WTC11 (cell line): ENCODE measurements around the gene FBXW9. TPM values are rescaled to one million over a fixed set of nuclear protein-coding genes. Genes with fewer than 3 reads are reported as not detected.

Source experiments
- ATAC-seq: fragments of 200-7000 bp; cut with Tn5 transposase; 2 replicates; pipeline ENCODE4 v1.10.0; 2021; ENCODE audit warnings: mild to moderate bottlenecking, moderate library complexity
- CTCF ChIA-PET: fragments of 300-600 bp; sonication (Branson Sonifier 250); formaldehyde crosslinking; loops from one replicate; lab custom pipeline; 2021; ENCODE audit warnings: antibody characterized with exemption; lab: Charles Lee
- POLR2A ChIA-PET: fragments of 350-600 bp; sonication (Branson Sonifier 250); formaldehyde crosslinking; loops from one replicate; lab custom pipeline; 2021; ENCODE audit warnings: antibody characterized with exemption; lab: Charles Lee
- DNase-seq: peaks from one replicate; pipeline ENCODE4 v3.0.0; 2021; ENCODE audit warnings: low spot score
- H3K27ac Mint-ChIP-seq: 2 replicates; pipeline ENCODE4 v1.8.0; 2021; ENCODE audit warnings: mixed read lengths
- H3K27me3 Mint-ChIP-seq: 2 replicates; pipeline ENCODE4 v1.8.0; 2021; ENCODE audit warnings: low read depth, mild to moderate bottlenecking, moderate library complexity, mixed read lengths
- H3K36me3 Mint-ChIP-seq: 2 replicates; pipeline ENCODE4 v1.8.0; 2021; ENCODE audit warnings: mixed read lengths
- H3K4me1 Mint-ChIP-seq: 2 replicates; pipeline ENCODE4 v1.8.0; 2022; ENCODE audit warnings: mixed read lengths
- H3K4me3 Mint-ChIP-seq: 2 replicates; pipeline ENCODE4 v1.8.0; 2021; ENCODE audit warnings: mild to moderate bottlenecking, moderate library complexity, mixed read lengths
- H3K9me3 Mint-ChIP-seq: 2 replicates; pipeline ENCODE4 v1.8.0; 2021; ENCODE audit warnings: mixed read lengths
- ATF2 ChIP-seq: sonication (generic); formaldehyde crosslinking; IDR thresholded peaks from 2 replicates; pipeline ENCODE4 v1.8.1; 2022; ENCODE audit warnings: low read depth, missing genetic modification reagents, borderline replicate concordance
- ATF3 ChIP-seq: sonication (generic); formaldehyde crosslinking; conservative IDR thresholded peaks from 2 replicates; pipeline ENCODE4 v1.8.1; 2022; ENCODE audit warnings: mild to moderate bottlenecking, missing genetic modification reagents
- CBFB ChIP-seq: sonication (generic); formaldehyde crosslinking; IDR thresholded peaks from 2 replicates; pipeline ENCODE4 v1.8.1; 2022; ENCODE audit warnings: mild to moderate bottlenecking, low read depth, missing genetic modification reagents
- CDX4 ChIP-seq: fragments of 250-450 bp; sonication (Bioruptor Pico); IDR thresholded peaks from 2 replicates; pipeline ENCODE4 v1.9.0; 2021; ENCODE audit warnings: moderate library complexity, mild to moderate bottlenecking, inconsistent platforms, borderline replicate concordance
- CTCF ChIP-seq: fragments of 200-600 bp; IDR thresholded peaks from 2 replicates; pipeline ENCODE4 v1.8.0; 2022; ENCODE audit warnings: antibody characterized with exemption
- EMX1 ChIP-seq: fragments of 250-450 bp; sonication (Bioruptor Pico); IDR thresholded peaks from 2 replicates; pipeline ENCODE4 v1.8.0; 2021; ENCODE audit warnings: mild to moderate bottlenecking
- ETV6 ChIP-seq: sonication (generic); formaldehyde crosslinking; IDR thresholded peaks from 2 replicates; pipeline ENCODE4 v1.8.1; 2022; ENCODE audit warnings: mild to moderate bottlenecking, missing genetic modification reagents
- FOXK1 ChIP-seq: sonication (generic); formaldehyde crosslinking; IDR thresholded peaks from 2 replicates; pipeline ENCODE4 v1.8.0; 2022; ENCODE audit warnings: mild to moderate bottlenecking, moderate library complexity, missing genetic modification reagents
- GABPB1 ChIP-seq: sonication (generic); formaldehyde crosslinking; IDR thresholded peaks from 2 replicates; pipeline ENCODE4 v1.8.1; 2023; ENCODE audit warnings: mild to moderate bottlenecking, missing genetic modification reagents
- GTF2I ChIP-seq: fragments of 250-450 bp; sonication (Bioruptor Pico); conservative IDR thresholded peaks from 2 replicates; pipeline ENCODE4 v1.4.0; 2021; ENCODE audit warnings: mild to moderate bottlenecking
- KAT7 ChIP-seq: sonication (generic); formaldehyde crosslinking; IDR thresholded peaks from 2 replicates; pipeline ENCODE4 v1.8.1; 2023; ENCODE audit warnings: missing genetic modification reagents, mild to moderate bottlenecking, borderline replicate concordance
- MLX ChIP-seq: sonication (generic); formaldehyde crosslinking; IDR thresholded peaks from 2 replicates; pipeline ENCODE4 v1.8.1; 2023; ENCODE audit warnings: mild to moderate bottlenecking, missing genetic modification reagents, moderate library complexity
- MYBL2 ChIP-seq: sonication (generic); formaldehyde crosslinking; IDR thresholded peaks from 2 replicates; pipeline ENCODE4 v1.8.1; 2023; ENCODE audit warnings: mild to moderate bottlenecking, moderate library complexity, missing genetic modification reagents
- NR2C2 ChIP-seq: sonication (generic); formaldehyde crosslinking; IDR thresholded peaks from 2 replicates; pipeline ENCODE4 v1.8.0; 2022; ENCODE audit warnings: mild to moderate bottlenecking, missing genetic modification reagents
- NR3C1 ChIP-seq: sonication (generic); formaldehyde crosslinking; conservative IDR thresholded peaks from 2 replicates; pipeline ENCODE4 v1.8.1; 2023; ENCODE audit warnings: low read depth, mild to moderate bottlenecking, missing genetic modification reagents
- PREB ChIP-seq: sonication (generic); formaldehyde crosslinking; IDR thresholded peaks from 2 replicates; pipeline ENCODE4 v1.8.1; 2022; ENCODE audit warnings: mild to moderate bottlenecking, missing genetic modification reagents, moderate library complexity, borderline replicate concordance
- RELA ChIP-seq: sonication (generic); formaldehyde crosslinking; IDR thresholded peaks from 2 replicates; pipeline ENCODE4 v1.8.1; 2022; ENCODE audit warnings: missing genetic modification reagents, mild to moderate bottlenecking, borderline replicate concordance
- RORB ChIP-seq: fragments of 250-450 bp; sonication (Bioruptor Pico); IDR thresholded peaks from 2 replicates; pipeline ENCODE4 v1.9.0; 2021; ENCODE audit warnings: mild to moderate bottlenecking
- SOX15 ChIP-seq: fragments of 250-450 bp; sonication (Bioruptor Pico); IDR thresholded peaks from 2 replicates; pipeline ENCODE4 v1.9.0; 2021; ENCODE audit warnings: mild to moderate bottlenecking
- STAT6 ChIP-seq: sonication (generic); formaldehyde crosslinking; conservative IDR thresholded peaks from 2 replicates; pipeline ENCODE4 v1.8.1; 2023; ENCODE audit warnings: mild to moderate bottlenecking, low read depth, missing genetic modification reagents, moderate library complexity
- USF2 ChIP-seq: sonication (generic); formaldehyde crosslinking; IDR thresholded peaks from 2 replicates; pipeline ENCODE4 v1.8.1; 2023; ENCODE audit warnings: mild to moderate bottlenecking, missing genetic modification reagents, moderate library complexity
- ZNF512 ChIP-seq: sonication (generic); formaldehyde crosslinking; IDR thresholded peaks from 2 replicates; pipeline ENCODE4 v1.8.1; 2022; ENCODE audit warnings: missing genetic modification reagents, borderline replicate concordance
- ZNF671 ChIP-seq: fragments of 250-450 bp; sonication (Bioruptor Pico); IDR thresholded peaks from 2 replicates; pipeline ENCODE4 v1.8.0; 2021; ENCODE audit warnings: mild to moderate bottlenecking
- total RNA-seq: library from RNA; stranded (reverse); gene quantifications from 3 replicates; pipeline ENCODE4 v1.2.3, GENCODE V29; 2021

The FBXW9 gene
- total RNA-seq, 1 experiment from 2014 or later: 15.2 TPM

- no peak for TF ChIP-seq STAT6 (CRISPR knock-in tag)
- no peak for TF ChIP-seq USF2 (CRISPR knock-in tag)
Observed at GRCh38 chr19:12694641-12695040, 1.8 kb downstream of the FBXW9 start (continued).

GRCh38 chr19:12692960-12693359 is 3.5 kb downstream of the FBXW9 start:
- no peak for ATAC-seq
- Mint-ChIP-seq H3K27ac (no peak overlapping the region), H3K36me3 (no peaks in the 10 kb centered on the region)

GRCh38 chr19:12689581-12690216 is 6.7 kb downstream of the FBXW9 start:
- H3K36me3 Mint-ChIP-seq: no peaks in the 10 kb centered on the region
- ATAC-seq (no peak), DNase-seq (no peak)
- no peak overlapping the region for H3K27ac Mint-ChIP-seq
- POLR2A ChIA-PET: no interaction called here
- CTCF ChIA-PET: no interaction called here
- no peak overlapping the region for H3K4me3 Mint-ChIP-seq
- no peaks in the 10 kb centered on the region for H3K27me3 Mint-ChIP-seq
- H3K4me1 Mint-ChIP-seq: no peaks in the 10 kb centered on the region
- H3K9me3 Mint-ChIP-seq: no peaks in the 10 kb centered on the region
- TF ChIP-seq CDX4: no peak
- TF ChIP-seq EMX1 (CRISPR knock-in tag): no peak
- TF ChIP-seq PREB (CRISPR knock-in tag): no peak
- TF ChIP-seq ZNF671: no peak
- TF ChIP-seq RORB (CRISPR knock-in tag): no peak
- TF ChIP-seq ATF3 (CRISPR knock-in tag): no peak
- TF ChIP-seq GABPB1: no peak
- no peak for TF ChIP-seq KAT7
- TF ChIP-seq CTCF: no peak
- no peak for TF ChIP-seq ZNF512 (CRISPR knock-in tag)
- TF ChIP-seq ETV6 (CRISPR knock-in tag): no peak
- no peak for TF ChIP-seq GTF2I (CRISPR knock-in tag)
- TF ChIP-seq NR2C2: no peak

More at GRCh38 chr19:12692960-12693359, 3.5 kb downstream of the FBXW9 start:
- Mint-ChIP-seq H3K4me3 (no peak overlapping the region), H3K27me3 (no peaks in the 10 kb centered on the region), H3K9me3 (no peaks in the 10 kb centered on the region), H3K4me1 (peaks cover 3% of the 10 kb centered on the region)
- no peak for TF ChIP-seq CBFB (CRISPR knock-in tag)
- no peak for TF ChIP-seq FOXK1 (CRISPR knock-in tag)
- TF ChIP-seq MYBL2 (CRISPR knock-in tag): no peak
- no peak for TF ChIP-seq ATF2 (CRISPR knock-in tag)
- no peak for TF ChIP-seq RELA
- TF ChIP-seq MLX (CRISPR knock-in tag): no peak
- no peak for TF ChIP-seq NR2C2
- TF ChIP-seq SOX15 (CRISPR knock-in tag): no peak
- no peak for TF ChIP-seq NR3C1 (CRISPR knock-in tag)
- ChIA-PET POLR2A (no interaction called here), CTCF (interaction anchor here (0.8 kb wide), 1 partner anchor 16 kb away, joined by 3 read pairs; no protein-coding TSS in a partner anchor)
- DNase-seq: no peak
